OCI-LY3 (cell line): ENCODE measurements around the gene ITPR3.

ENCODE experiments used
- CTCF ChIP-seq: fragments of 200-600, 300-600 bp; sonication (generic); IDR thresholded peaks from 2 replicates; pipeline ENCODE4 v1.5.1; 2014; ENCODE audit warnings: antibody characterized with exemption, low read length, low read depth
- EZH2phosphoT487 ChIP-seq: fragments of 200-600 bp; shearing (Covaris generic); IDR thresholded peaks from 2 replicates; pipeline ENCODE4 v1.6.1; 2018; ENCODE audit warnings: antibody characterized with exemption, mixed run types, low read depth

- peak; percentile 61 for TF ChIP-seq CTCF
- no peak for TF ChIP-seq EZH2phosphoT487
Measured at GRCh38 chr6:33589731-33590530, 31.2 kb upstream of the ITPR3 start.
